Peyer's patch (tissue), 4 donors: Measurements from ENCODE around the gene DKK3. TPM values are rescaled to one million over a fixed set of nuclear protein-coding genes. Genes with fewer than 3 reads are reported as not detected.

Experiments
- DNase-seq, 3 donors: peaks; one replicate each; pipeline ENCODE4 v3.0.0-alpha.2; 2017 to 2019
- H3K27ac ChIP-seq, 4 donors: fragments of 200-600 bp; sonication (generic); one replicate each; pipeline ENCODE4 v1.5.1; 2016 to 2019
- H3K27me3 ChIP-seq, 2 donors: fragments of 200-600 bp; sonication (generic); one replicate each; pipeline ENCODE4 v1.5.1; 2019
- H3K36me3 ChIP-seq, 3 donors: fragments of 200-600 bp; sonication (generic); one replicate each; pipeline ENCODE4 v1.5.1; 2016 to 2019
- H3K4me1 ChIP-seq, 4 donors: fragments of 200-600 bp; sonication (generic); one replicate each; pipeline ENCODE4 v1.5.1; 2016 to 2019
- H3K4me3 ChIP-seq, 4 donors: fragments of 200-600 bp; sonication (generic); 1 replicate in 3 of 4; 2 replicates in 1 of 4; pipeline ENCODE4 v1.5.1; 2016 to 2019; ENCODE audit warnings: mild to moderate bottlenecking in 1 of 4
- H3K9me3 ChIP-seq, 4 donors: fragments of 200-600 bp; sonication (generic); one replicate each; pipeline ENCODE4 v1.5.1; 2016 to 2019; ENCODE audit warnings: mild to moderate bottlenecking in 1 of 4
- CTCF ChIP-seq, 6 experiments: fragments of 450-650 bp in 4 of 6; fragments of 200-600 bp in 2 of 6; sonication (generic) in 1 of 6; IDR thresholded peaks; one replicate each; pipeline ENCODE4 v1.5.1; 2017 to 2019; ENCODE audit warnings: antibody characterized with exemption in 6 of 6, mild to moderate bottlenecking in 3 of 6, moderate library complexity in 1 of 6
- POLR2A ChIP-seq, 2 donors: fragments of 450-650 bp; IDR thresholded peaks; one replicate each; pipeline ENCODE4 v1.5.1; 2017; ENCODE audit warnings: antibody characterized with exemption in 2 of 2, mild to moderate bottlenecking in 2 of 2, moderate library complexity in 2 of 2
- total RNA-seq, 4 donors: library from RNA; depleted of rRNA; stranded (reverse); fragments of >200 nt; gene quantifications; one replicate each; pipeline ENCODE4 v1.1.0, GENCODE V29; 2016

Gene DKK3
- 10 to 100 TPM; 19.8 to 52.0 (median 26.7) TPM for total RNA-seq

DNA sequence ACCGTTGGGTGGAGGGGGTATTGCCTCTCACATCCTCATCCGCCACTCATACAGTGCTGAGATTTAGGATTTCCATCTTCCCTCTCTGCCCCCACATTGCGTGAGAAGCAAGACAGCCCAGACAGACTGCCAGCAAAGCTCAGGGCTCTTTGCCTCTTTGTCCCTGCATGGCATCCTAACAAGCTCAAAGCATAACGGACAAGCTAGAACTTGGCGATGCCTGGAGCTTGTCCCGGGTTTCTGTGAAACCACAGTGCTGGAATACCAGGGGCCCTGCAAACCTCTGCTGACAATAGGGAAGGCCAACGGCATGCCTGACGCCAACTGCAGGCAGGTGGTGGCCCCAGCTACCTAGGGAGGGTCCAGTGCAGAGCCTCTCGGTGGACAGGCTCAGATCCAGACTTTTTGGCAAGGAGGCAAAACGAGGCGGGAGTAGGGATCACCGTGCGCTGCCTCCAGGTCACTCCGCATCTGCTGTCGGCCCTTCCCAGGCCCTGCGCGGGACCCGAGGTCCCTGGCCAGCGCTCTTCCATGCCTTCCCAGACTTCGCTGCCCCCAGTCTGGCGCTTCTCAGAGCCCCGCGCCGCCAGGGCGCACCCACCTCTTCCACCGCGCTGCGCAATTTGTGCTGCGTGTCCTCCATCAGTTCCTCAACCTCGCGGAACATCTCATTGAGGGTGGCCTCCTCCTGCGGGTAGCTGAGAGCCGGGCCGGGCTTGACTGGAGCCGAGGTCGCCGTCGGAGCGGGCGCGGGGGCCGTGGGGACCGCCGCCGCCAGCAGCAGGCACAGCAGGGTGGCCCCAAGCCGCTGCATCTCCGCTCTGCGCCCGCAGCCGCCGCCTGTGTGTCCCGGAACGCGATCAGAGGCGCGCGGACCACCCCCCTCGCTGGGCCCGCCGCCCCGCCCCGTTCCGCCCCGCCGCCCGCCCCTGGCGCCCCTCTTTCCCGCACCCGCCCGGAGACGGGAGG lies at the start of gene DKK3:
TSS of gene DKK3 (minus strand) at position 858 of the 969 bp plus-strand sequence. CDS start at position 814, 44 bp downstream.
- Histone ChIP-seq H3K9me3 (no peaks in the 10 kb centered on the region), H3K36me3 (no peaks in the 10 kb centered on the region), H3K27me3 (peaks cover 0 to 17% of the 10 kb centered on the region in 2 donors), H3K27ac (peak within 1 kb of the TSS in 3 of 4 donors; percentile 52 to 69 (median 66)), H3K4me3 (peak within 1 kb of the TSS; percentile 4 to 63 (median 49)), H3K4me1 (peaks cover 0 to 13% (median 3%) of the 10 kb centered on the region in 4 donors)
- TF ChIP-seq POLR2A (IDR thresholded peaks at IDR 0.05) (no peak), CTCF (IDR thresholded peaks at IDR 0.05) (no peak)
- DNase-seq: no peak

DNA sequence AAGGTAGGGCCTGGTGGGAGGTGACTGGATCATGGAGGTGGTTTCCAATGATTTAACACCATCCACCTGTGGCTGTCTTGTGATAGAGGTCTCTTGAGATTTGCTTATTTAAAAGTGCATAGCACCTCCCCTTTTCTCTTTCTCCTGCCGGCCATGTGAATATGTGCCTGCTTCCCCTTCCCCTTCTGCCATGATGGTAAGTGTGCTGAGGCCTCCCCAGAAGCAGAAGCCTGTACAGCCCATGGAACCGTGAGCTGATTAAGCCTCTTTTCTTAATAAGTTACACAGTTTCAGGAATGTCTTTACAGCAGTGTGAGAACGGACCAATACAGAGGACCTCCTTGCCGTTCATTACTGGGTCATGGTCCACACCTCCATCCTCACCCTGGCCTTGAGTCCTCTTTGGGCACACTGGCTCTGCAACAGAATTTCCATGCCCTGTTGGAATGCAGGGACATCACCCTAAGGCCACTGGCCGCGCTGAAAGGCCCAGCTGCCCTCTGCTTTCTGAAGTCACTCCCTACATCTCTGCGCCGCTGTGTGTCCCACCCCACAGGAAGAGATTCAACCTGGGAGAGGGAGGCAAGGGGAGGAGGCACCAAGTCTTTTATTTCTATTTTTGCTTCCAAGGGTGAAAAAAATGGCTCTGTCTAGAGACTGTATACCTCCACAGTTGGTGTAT lies 49.0 kb upstream of the DKK3 start:
- peak in 1 of 3 donors; percentile 14 for DNase-seq
- TF ChIP-seq POLR2A (IDR thresholded peaks at IDR 0.05) (no peak), CTCF (IDR thresholded peaks at IDR 0.05) (no peak)
- H3K9me3 ChIP-seq: no peaks in the 10 kb centered on the region
- no peak overlapping the region for H3K27ac ChIP-seq
- H3K4me1 ChIP-seq: peaks cover 0 to 9% (median 0%) of the 10 kb centered on the region in 4 donors
- no peaks in the 10 kb centered on the region for H3K27me3 ChIP-seq
- no peaks in the 10 kb centered on the region for H3K36me3 ChIP-seq
- H3K4me3 ChIP-seq: no peak overlapping the region

DNA sequence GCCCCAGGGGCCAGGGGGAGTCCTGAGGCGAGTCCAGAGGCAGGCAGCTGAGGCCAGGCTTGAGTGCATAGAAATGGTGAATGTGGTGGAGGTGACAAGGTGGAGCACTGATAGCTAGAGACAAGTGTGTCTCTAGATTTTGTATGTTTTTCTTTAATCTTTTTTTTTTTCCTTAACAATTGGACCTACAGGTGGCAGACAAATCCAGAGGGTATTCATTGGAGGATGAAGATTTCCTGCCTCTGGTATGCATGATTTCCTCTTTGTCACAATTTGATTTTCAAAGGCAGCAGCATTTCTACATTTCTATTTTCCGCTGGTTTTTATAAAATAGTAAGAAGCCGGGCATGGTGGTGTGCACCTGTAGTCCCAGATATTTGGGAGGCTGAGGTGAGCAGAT lies 47.7 kb upstream of the DKK3 start:
- Histone ChIP-seq H3K27me3 (no peaks in the 10 kb centered on the region), H3K27ac (no peak overlapping the region), H3K9me3 (no peaks in the 10 kb centered on the region), H3K4me1 (peaks cover 0 to 9% (median 0%) of the 10 kb centered on the region in 4 donors), H3K36me3 (no peaks in the 10 kb centered on the region), H3K4me3 (no peak overlapping the region)
- TF ChIP-seq POLR2A (IDR thresholded peaks at IDR 0.05): no peak
- no peak for TF ChIP-seq CTCF (IDR thresholded peaks at IDR 0.05)
- DNase-seq: no peak

DNA sequence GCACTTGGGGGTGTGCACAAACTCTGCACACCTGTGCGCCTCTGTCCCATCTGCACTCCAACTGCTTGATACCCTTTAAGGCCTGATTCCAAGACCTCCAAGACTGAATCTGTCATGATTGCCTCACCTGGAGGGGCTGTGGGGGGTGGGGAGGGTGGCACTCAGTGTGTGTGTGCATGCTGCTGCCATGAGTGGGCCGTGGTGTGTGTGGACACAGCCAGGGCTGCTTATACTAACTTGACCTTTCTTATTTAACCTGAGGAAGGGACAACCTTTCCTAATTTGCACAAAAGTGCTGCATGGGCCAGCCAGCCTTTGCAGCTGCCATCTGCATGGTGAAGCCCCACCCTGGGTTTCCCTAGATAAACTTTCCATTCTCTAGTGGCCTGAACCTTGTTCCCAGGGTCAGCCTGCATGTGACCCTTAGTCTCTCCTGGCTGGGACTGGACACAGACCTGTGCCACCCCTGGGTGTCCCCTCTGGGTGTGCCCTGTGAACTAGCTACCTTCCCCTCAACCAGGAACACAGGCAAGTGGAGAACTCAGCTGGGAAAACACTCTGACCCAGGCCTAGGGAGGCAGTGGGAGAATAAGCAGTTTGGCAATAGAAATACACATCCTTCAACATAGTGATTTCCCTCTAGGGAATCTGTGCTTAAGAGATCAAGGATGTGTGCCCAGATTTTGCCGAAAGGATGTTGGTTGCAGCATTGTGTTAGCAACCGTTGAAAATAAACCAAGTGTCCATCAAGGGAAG lies 45.4 kb upstream of the DKK3 start:
- DNase-seq: peak in 1 of 3 donors; percentile 46

More for the DNA sequence above, 45.4 kb upstream of the DKK3 start:
- no peaks in the 10 kb centered on the region for H3K9me3 ChIP-seq
- H3K36me3 ChIP-seq: no peaks in the 10 kb centered on the region
- H3K27me3 ChIP-seq: no peaks in the 10 kb centered on the region
- peak overlapping the region in 2 of 4 donors; percentile 21 to 60 for H3K27ac ChIP-seq
- no peak overlapping the region for H3K4me3 ChIP-seq
- H3K4me1 ChIP-seq: peaks cover 0 to 9% (median 0%) of the 10 kb centered on the region in 4 donors
- TF ChIP-seq CTCF (IDR thresholded peaks at IDR 0.05) (no peak), POLR2A (IDR thresholded peaks at IDR 0.05) (no peak)
